Neural cell (in vitro differentiated cells): ENCODE measurements around the gene ZXDC. TPM values are rescaled to one million over a fixed set of nuclear protein-coding genes. Genes with fewer than 3 reads are reported as not detected.

Experiments used
- H2AFZ ChIP-seq: fragments of 200-600, 300-800 bp; sonication (generic), shearing (Covaris generic); 2 replicates; pipeline ENCODE4 v1.6.0; 2014; ENCODE audit warnings: low read depth, mild to moderate bottlenecking, antibody characterized with exemption, low read length, moderate library complexity
- H3F3A ChIP-seq: fragments of 200-600 bp; shearing (Covaris generic); 2 replicates; pipeline ENCODE4 v1.6.1; 2016; ENCODE audit warnings: mild to moderate bottlenecking, moderate library complexity, mixed read lengths, antibody characterized with exemption, low read length; ENCODE audit not compliant: insufficient read depth, poor library complexity, severe bottlenecking
- H3K27ac ChIP-seq: fragments of 200-600, 300-800 bp; sonication (generic), shearing (Covaris generic); 2 replicates; pipeline ENCODE4 v1.5.1; 2014; ENCODE audit warnings: mild to moderate bottlenecking, low read length, moderate library complexity
- H3K27me3 ChIP-seq: fragments of 300-800, 200-600 bp; sonication (generic), shearing (Covaris generic); 2 replicates; pipeline ENCODE4 v1.6.0; 2014; ENCODE audit warnings: mild to moderate bottlenecking, low read depth, low read length, moderate library complexity; ENCODE audit not compliant: insufficient read depth
- H3K36me3 ChIP-seq: fragments of 300-800, 200-600 bp; sonication (generic), shearing (Covaris generic); 2 replicates; pipeline ENCODE4 v1.5.1; 2014; ENCODE audit warnings: mild to moderate bottlenecking, antibody characterized with exemption, low read length, moderate library complexity; ENCODE audit not compliant: insufficient read depth
- H3K4me2 ChIP-seq: fragments of 300-800, 200-600 bp; sonication (generic), shearing (Covaris generic); 2 replicates; pipeline ENCODE4 v1.6.0; 2014; ENCODE audit warnings: mild to moderate bottlenecking, low read length
- H3K4me3 ChIP-seq: fragments of 300-800, 200-600 bp; sonication (generic), shearing (Covaris generic); 2 replicates; pipeline ENCODE4 v1.5.1; 2014; ENCODE audit warnings: mild to moderate bottlenecking, low read length, moderate library complexity
- H3K79me2 ChIP-seq: fragments of 200-600 bp; shearing (Covaris generic); replicated peaks from 2 replicates; pipeline ENCODE4 v1.6.0; 2014; ENCODE audit warnings: mild to moderate bottlenecking, low read length, moderate library complexity; ENCODE audit not compliant: insufficient read depth
- H3K9ac ChIP-seq: fragments of 300-800, 200-600 bp; sonication (generic), shearing (Covaris generic); 2 replicates; pipeline ENCODE4 v1.6.1; 2016; ENCODE audit warnings: mild to moderate bottlenecking, low read length, mixed read lengths
- H3K9me2 ChIP-seq: fragments of 200-600 bp; shearing (Covaris generic); 2 replicates; pipeline ENCODE4 v1.6.1; 2016; ENCODE audit warnings: mild to moderate bottlenecking, low read length, mixed read lengths; ENCODE audit not compliant: insufficient read depth
- H3K9me3 ChIP-seq: fragments of 200-600, 300-800 bp; sonication (generic), shearing (Covaris generic); 2 replicates; pipeline ENCODE4 v1.6.1; 2016; ENCODE audit warnings: mild to moderate bottlenecking, mixed run types, low read length, moderate library complexity, mixed read lengths
- H4K20me1 ChIP-seq: fragments of 200-600 bp; shearing (Covaris generic); 2 replicates; pipeline ENCODE4 v1.6.1; 2016; ENCODE audit warnings: mild to moderate bottlenecking, mixed run types; ENCODE audit not compliant: insufficient read depth
- CTCF ChIP-seq: fragments of 450-650 bp; IDR thresholded peaks from 2 replicates; pipeline ENCODE4 v1.5.1; 2014; ENCODE audit warnings: antibody characterized with exemption, mild to moderate bottlenecking, moderate library complexity; ENCODE audit not compliant: poor library complexity, severe bottlenecking
- EP300 ChIP-seq: fragments of 450-650 bp; conservative IDR thresholded peaks from 2 replicates; pipeline ENCODE4 v1.6.1; 2014; ENCODE audit warnings: antibody characterized with exemption, mild to moderate bottlenecking, moderate library complexity; ENCODE audit not compliant: poor library complexity, severe bottlenecking
- EZH2 ChIP-seq: fragments of 200-600, 300-800 bp; shearing (Covaris generic), sonication (generic); IDR thresholded peaks from 2 replicates; pipeline ENCODE4 v1.6.1; 2014; ENCODE audit warnings: antibody characterized with exemption, low read length, borderline replicate concordance, mild to moderate bottlenecking; ENCODE audit not compliant: insufficient read depth, poor library complexity, severe bottlenecking
- MXI1 ChIP-seq: fragments of 450-650 bp; conservative IDR thresholded peaks from 2 replicates; pipeline ENCODE4 v1.6.1; 2014; ENCODE audit warnings: antibody characterized with exemption, mild to moderate bottlenecking; ENCODE audit not compliant: poor library complexity, severe bottlenecking
- POLR2AphosphoS5 ChIP-seq: IDR thresholded peaks from 2 replicates; pipeline ENCODE4 v1.6.1; 2012
- RAD21 ChIP-seq: fragments of 450-650 bp; conservative IDR thresholded peaks from 2 replicates; pipeline ENCODE4 v1.6.1; 2014; ENCODE audit warnings: antibody characterized with exemption, mild to moderate bottlenecking, moderate library complexity
- REST ChIP-seq: IDR thresholded peaks from 2 replicates; pipeline ENCODE4 v1.6.1; 2012; ENCODE audit warnings: borderline replicate concordance
- SMC3 ChIP-seq: fragments of 450-650 bp; conservative IDR thresholded peaks from 2 replicates; pipeline ENCODE4 v1.6.1; 2014; ENCODE audit warnings: antibody characterized with exemption, mild to moderate bottlenecking, moderate library complexity; ENCODE audit not compliant: poor library complexity
- TAF1 ChIP-seq: IDR thresholded peaks from 2 replicates; pipeline ENCODE4 v1.6.1; 2012; ENCODE audit warnings: low read depth
- polyA plus RNA-seq: library from polyadenylated mRNA; depleted of rRNA; stranded (reverse); fragments of >200 nt; gene quantifications from 2 replicates; pipeline ENCODE4 v1.2.3, GENCODE V29; 2014

The ZXDC gene
- polyA plus RNA-seq, 1 donor from 2014 or later, result 22.2 TPM

DNA sequence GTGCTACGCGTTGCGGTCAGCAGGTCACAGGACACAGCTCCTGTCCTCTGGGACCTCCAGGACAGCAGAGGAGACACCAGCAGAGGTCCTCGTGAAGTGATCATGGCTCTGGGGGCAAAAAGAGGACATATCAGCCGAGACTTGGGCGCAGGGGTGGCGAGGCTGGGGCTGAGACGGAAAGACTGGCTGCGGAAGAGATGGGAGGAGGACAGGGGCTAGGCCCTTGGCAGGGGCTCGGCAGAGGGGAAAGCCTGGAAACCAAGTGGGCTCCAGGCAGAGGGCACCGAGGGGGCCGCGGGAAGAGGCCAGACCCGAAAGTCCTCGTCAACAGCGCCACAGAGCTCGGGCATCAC is 85.9 kb downstream of the ZXDC start:
- H3K27me3 ChIP-seq, result no peaks in the 10 kb centered on the region
- no peak for TF ChIP-seq EP300
- TF ChIP-seq SMC3, result no peak
- no peak for TF ChIP-seq EZH2
- no peak for TF ChIP-seq POLR2AphosphoS5
- TF ChIP-seq REST, result no peak
- no peak for TF ChIP-seq RAD21
- TF ChIP-seq MXI1, result no peak
- no peak for TF ChIP-seq CTCF
- TF ChIP-seq TAF1, result no peak
- H3K9me3 ChIP-seq, result no peaks in the 10 kb centered on the region
- no peaks in the 10 kb centered on the region for H4K20me1 ChIP-seq
- H3F3A ChIP-seq, result no peaks in the 10 kb centered on the region
- H3K4me2 ChIP-seq, result no peak overlapping the region
- no peak overlapping the region for H2AFZ ChIP-seq
- no peak overlapping the region for H3K4me3 ChIP-seq
- no peaks in the 10 kb centered on the region for H3K36me3 ChIP-seq
- no peak overlapping the region for H3K9ac ChIP-seq
- no peaks in the 10 kb centered on the region for H3K9me2 ChIP-seq
- H3K27ac ChIP-seq, result no peak overlapping the region
- H3K79me2 ChIP-seq, result no peaks in the 10 kb centered on the region

DNA sequence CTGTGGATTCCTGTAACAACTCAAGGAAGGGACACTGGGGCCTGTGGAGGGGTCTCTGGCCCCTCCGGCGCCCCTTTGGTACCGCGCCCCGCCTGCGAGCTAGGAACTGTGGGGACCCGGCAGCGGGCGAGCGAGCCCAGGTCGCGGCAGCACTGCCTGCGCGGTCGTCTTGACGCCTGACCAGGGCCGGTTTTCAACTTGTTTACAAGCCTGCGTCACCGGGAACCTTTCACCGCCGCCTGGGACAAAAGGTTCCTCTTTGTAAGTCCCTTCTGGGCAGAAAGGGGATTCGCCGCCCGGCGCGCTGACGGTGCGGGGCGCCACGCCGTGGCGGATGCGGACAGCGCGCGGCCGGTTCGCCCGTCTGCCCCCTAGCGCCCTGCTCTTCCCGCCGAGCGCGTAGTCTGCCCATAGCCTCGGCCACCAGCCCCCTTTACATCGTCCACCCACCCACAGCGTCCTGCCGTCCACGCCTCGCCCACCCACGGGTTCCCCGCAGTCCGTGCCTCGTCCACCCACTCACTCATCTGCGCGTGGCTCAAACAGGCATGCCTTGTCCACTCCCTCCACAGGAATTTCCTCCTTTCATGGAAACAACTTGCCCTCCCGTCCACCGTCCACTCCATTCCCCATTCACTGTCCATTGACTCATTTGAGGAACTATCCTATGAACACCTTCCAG is 86.4 kb downstream of the ZXDC start:
- Histone ChIP-seq H2AFZ (no peak overlapping the region), H3K4me2 (no peak overlapping the region), H3K79me2 (no peaks in the 10 kb centered on the region), H3K9me3 (no peaks in the 10 kb centered on the region), H3K27ac (no peak overlapping the region), H4K20me1 (no peaks in the 10 kb centered on the region), H3K9me2 (no peaks in the 10 kb centered on the region), H3K27me3 (no peaks in the 10 kb centered on the region), H3K36me3 (no peaks in the 10 kb centered on the region), H3K9ac (no peak overlapping the region), H3K4me3 (peak overlapping the region; percentile 50), H3F3A (no peaks in the 10 kb centered on the region)
- TF ChIP-seq POLR2AphosphoS5 (no peak), RAD21 (peak; percentile 78), EZH2 (no peak), TAF1 (no peak), CTCF (peak; percentile 84), SMC3 (peak; percentile 81), MXI1 (no peak), REST (no peak), EP300 (no peak)
